GM23248 (cell line): ENCODE data around the gene KIF22. TPM values are rescaled to one million over a fixed set of nuclear protein-coding genes. Genes with fewer than 3 reads are reported as not detected.
A peak's percentile ranks its signal among the peaks of the same experiment; 100 is the strongest.

ENCODE experiments used
- DNase-seq: peaks from one replicate; pipeline ENCODE4 v3.0.0-alpha.2; 2015
- H2AFZ ChIP-seq: fragments of 200-600 bp; sonication (generic); 2 replicates; pipeline ENCODE4 v1.6.1; 2016; ENCODE audit warnings: antibody characterized with exemption
- H3F3A ChIP-seq: fragments of 200-600 bp; sonication (generic); 2 replicates; pipeline ENCODE4 v1.6.1; 2016; ENCODE audit warnings: mild to moderate bottlenecking, antibody characterized with exemption, mixed run types; ENCODE audit not compliant: insufficient read depth
- H3K27ac ChIP-seq: fragments of 200-600 bp; sonication (generic); 2 replicates; pipeline ENCODE4 v1.5.1; 2016; ENCODE audit warnings: mild to moderate bottlenecking
- H3K27me3 ChIP-seq: fragments of 200-600 bp; sonication (generic); replicated peaks from 2 replicates; pipeline ENCODE4 v1.6.1; 2016; ENCODE audit warnings: mild to moderate bottlenecking; ENCODE audit not compliant: insufficient read depth
- H3K36me3 ChIP-seq: fragments of 200-600 bp; sonication (generic); 2 replicates; pipeline ENCODE4 v1.6.1; 2016; ENCODE audit warnings: low read depth, mild to moderate bottlenecking
- H3K4me1 ChIP-seq: fragments of 200-600 bp; sonication (generic); 2 replicates; pipeline ENCODE4 v1.6.1; 2016; ENCODE audit warnings: mild to moderate bottlenecking; ENCODE audit not compliant: insufficient read depth
- H3K4me2 ChIP-seq: fragments of 200-600 bp; sonication (generic); one replicate; pipeline ENCODE4 v1.6.1; 2016; ENCODE audit warnings: mild to moderate bottlenecking; ENCODE audit not compliant: unreplicated experiment
- H3K4me3 ChIP-seq: fragments of 200-600 bp; sonication (generic); 2 replicates; pipeline ENCODE4 v1.5.1; 2016; ENCODE audit warnings: mild to moderate bottlenecking
- H3K79me2 ChIP-seq: fragments of 200-600 bp; sonication (generic); 2 replicates; pipeline ENCODE4 v1.6.1; 2016; ENCODE audit warnings: mild to moderate bottlenecking; ENCODE audit not compliant: insufficient read depth
- H3K9ac ChIP-seq: fragments of 200-600 bp; sonication (generic); 2 replicates; pipeline ENCODE4 v1.6.1; 2016; ENCODE audit warnings: mild to moderate bottlenecking
- H3K9me2 ChIP-seq: fragments of 200-600 bp; sonication (generic); 2 replicates; pipeline ENCODE4 v1.6.1; 2016; ENCODE audit warnings: mixed run types, mild to moderate bottlenecking, moderate library complexity; ENCODE audit not compliant: insufficient read depth
- H3K9me3 ChIP-seq: fragments of 200-600 bp; sonication (generic); one replicate; pipeline ENCODE4 v1.6.1; 2017; ENCODE audit warnings: low read depth
- H4K20me1 ChIP-seq: fragments of 200-600 bp; sonication (generic); 2 replicates; pipeline ENCODE4 v1.6.0; 2016; ENCODE audit not compliant: insufficient read depth
- EZH2 ChIP-seq: fragments of 200-600 bp; sonication (generic); IDR thresholded peaks from 2 replicates; pipeline ENCODE4 v1.6.1; 2018; ENCODE audit warnings: antibody characterized with exemption, mild to moderate bottlenecking; ENCODE audit not compliant: insufficient read depth, poor library complexity, severe bottlenecking
- EZH2phosphoT487 ChIP-seq: fragments of 200-600 bp; sonication (generic); IDR thresholded peaks from 2 replicates; pipeline ENCODE4 v1.6.1; 2018; ENCODE audit warnings: antibody characterized with exemption, moderate library complexity, mild to moderate bottlenecking, low read depth; ENCODE audit not compliant: insufficient read depth
- WGBS, 2 experiments: methylation state at CpG; one replicate each; pipeline ENCODE4 v1.1.6; 2015 to 2017; ENCODE audit warnings: low lambda C conversion rate in 2 of 2, low coverage in 1 of 2; ENCODE audit errors: missing lambda C conversion rate in 2 of 2; 5-methylcytosine and 5-hydroxymethylcytosine counted together
- in situ Hi-C: fragments of 300-500 bp; cut with MboI; formaldehyde crosslinking; loops from 2 replicates; pipeline ENCODE4 v1.15.0; 2020
- polyA plus RNA-seq: library from polyadenylated mRNA; unstranded; fragments of >200 nt; fragmentation: Nextera tagmentation; extraction: Ambion mirVana; gene quantifications from 2 replicates; pipeline ENCODE4 v1.2.1, GENCODE V29; 2016
- total RNA-seq: library from RNA; depleted of rRNA; stranded (reverse); fragments of >200 nt; shearing (Covaris generic); gene quantifications from 2 replicates; pipeline ENCODE4 v1.2.3, GENCODE V29; 2014

The KIF22 gene
- total and polyA plus RNA-seq, 2 experiments from 2014 or later = 28.7 to 39.5 TPM

DNA sequence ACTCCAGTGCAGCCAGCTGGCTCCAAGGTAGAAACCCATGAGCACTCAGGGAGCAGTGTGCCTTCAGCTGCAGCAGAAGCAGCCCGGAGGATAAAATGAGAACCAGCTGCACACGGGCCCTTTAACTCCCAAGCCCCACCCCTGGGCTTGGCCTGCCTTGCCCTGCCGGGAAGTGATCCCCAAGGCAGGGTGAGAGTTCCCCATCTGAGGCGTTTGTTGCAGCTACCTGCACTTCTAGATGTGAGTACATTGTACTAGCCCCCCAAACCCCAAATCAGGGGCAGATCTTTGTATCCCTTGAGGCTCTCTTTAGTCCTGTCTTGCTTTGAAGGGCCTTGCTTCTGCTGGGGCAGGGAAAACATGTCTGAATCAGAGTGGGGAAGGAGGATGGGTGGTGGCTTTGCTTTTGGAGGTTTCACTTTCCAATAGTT lies 29.7 kb downstream of the KIF22 start, which contains the start of gene MVP:
Gene MVP, plus strand, starts transcription at position 192 of the 431 bp plus-strand sequence. CDS start 10,088 bp downstream, outside the sequence.
- peak within 1 kb of the TSS; percentile 99 for H3K4me2 ChIP-seq
- 2 to 4% methylated on average over 4 of the region's 4 CpGs for WGBS, 2 experiments
- peak within 1 kb of the TSS; percentile 100 for H3K4me3 ChIP-seq
- in situ Hi-C loops = no loop called here
- DNase-seq = peak; percentile 87
- peaks cover 85% of the 10 kb centered on the region for H3K79me2 ChIP-seq
- H3K9me3 ChIP-seq = no peaks in the 10 kb centered on the region
- H3K27me3 ChIP-seq = no peaks in the 10 kb centered on the region
- no peaks in the 10 kb centered on the region for H3K36me3 ChIP-seq
- peaks cover 53% of the 10 kb centered on the region for H3F3A ChIP-seq
- H3K9ac ChIP-seq = peak within 1 kb of the TSS; percentile 88
- H2AFZ ChIP-seq = peak within 1 kb of the TSS; percentile 58
- peaks cover 46% of the 10 kb centered on the region for H3K4me1 ChIP-seq
- TF ChIP-seq EZH2phosphoT487 (no peak), EZH2 (no peak)
- no peaks in the 10 kb centered on the region for H3K9me2 ChIP-seq
- H4K20me1 ChIP-seq = no peaks in the 10 kb centered on the region
- peak within 1 kb of the TSS; percentile 93 for H3K27ac ChIP-seq

DNA sequence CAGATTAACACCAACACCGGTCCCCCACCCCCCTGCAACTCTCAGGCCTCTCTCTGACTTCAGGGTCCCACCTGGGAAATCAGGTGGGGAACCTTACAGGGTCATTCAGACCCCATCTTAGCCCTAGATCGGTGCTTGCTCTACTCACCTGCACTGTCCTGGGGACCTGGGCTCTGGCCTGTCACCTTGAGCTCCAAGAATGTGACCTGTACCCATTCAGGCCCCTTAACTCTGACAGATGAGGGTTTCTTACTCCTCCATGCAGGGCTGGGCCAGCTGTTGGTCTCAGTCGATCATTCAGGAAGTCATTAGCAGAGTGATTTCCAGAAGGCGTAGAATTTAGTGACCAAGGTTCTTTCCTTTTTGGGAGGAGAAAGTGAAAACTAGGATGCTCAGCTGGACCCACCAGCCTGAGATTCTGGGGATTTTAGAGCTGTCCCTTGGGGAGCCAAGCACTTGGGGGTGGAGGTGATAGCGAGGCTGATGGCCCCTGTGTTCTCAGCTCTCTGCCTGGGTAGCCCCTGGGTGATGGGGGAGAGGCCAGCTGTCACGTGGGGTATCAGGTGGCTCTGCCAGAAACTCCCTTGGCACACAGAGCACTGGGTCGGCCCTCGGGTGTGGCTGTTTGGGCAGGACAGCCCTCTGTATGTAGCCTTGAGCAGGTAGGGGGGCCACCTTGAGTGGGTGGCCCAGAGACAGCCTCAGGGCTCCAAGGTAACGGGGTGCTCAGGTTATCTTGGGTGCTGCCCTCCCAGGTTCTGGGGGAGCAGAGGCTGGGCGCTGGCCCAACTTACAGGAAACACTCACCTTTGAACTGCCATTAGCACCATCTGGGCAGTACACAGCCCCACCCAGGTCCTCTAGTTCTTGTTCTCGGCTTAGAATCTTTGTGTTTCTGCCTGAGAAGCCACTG lies 30.4 kb downstream of the KIF22 start:
- peak; percentile 60 for DNase-seq
- peak overlapping the region; percentile 99 for H3K4me2 ChIP-seq
- TF ChIP-seq EZH2phosphoT487 (no peak), EZH2 (no peak)
- no peaks in the 10 kb centered on the region for H3K9me2 ChIP-seq
- H2AFZ ChIP-seq = peak overlapping the region; percentile 58; the same call in 1 of the 2 replicates
- no peaks in the 10 kb centered on the region for H4K20me1 ChIP-seq
- in situ Hi-C loops = no loop called here
- H3K9ac ChIP-seq = peak overlapping the region; percentile 88
- no peaks in the 10 kb centered on the region for H3K27me3 ChIP-seq
- H3F3A ChIP-seq = peaks cover 53% of the 10 kb centered on the region
- H3K36me3 ChIP-seq = no peaks in the 10 kb centered on the region
- H3K27ac ChIP-seq = peak overlapping the region; percentile 93
- no peaks in the 10 kb centered on the region for H3K9me3 ChIP-seq
- WGBS, 2 experiments = 6 to 7% methylated on average over 11 of the region's 11 CpGs
- H3K4me3 ChIP-seq = peak overlapping the region; percentile 100
- H3K79me2 ChIP-seq = peaks cover 92% of the 10 kb centered on the region
- peaks cover 53% of the 10 kb centered on the region for H3K4me1 ChIP-seq

DNA sequence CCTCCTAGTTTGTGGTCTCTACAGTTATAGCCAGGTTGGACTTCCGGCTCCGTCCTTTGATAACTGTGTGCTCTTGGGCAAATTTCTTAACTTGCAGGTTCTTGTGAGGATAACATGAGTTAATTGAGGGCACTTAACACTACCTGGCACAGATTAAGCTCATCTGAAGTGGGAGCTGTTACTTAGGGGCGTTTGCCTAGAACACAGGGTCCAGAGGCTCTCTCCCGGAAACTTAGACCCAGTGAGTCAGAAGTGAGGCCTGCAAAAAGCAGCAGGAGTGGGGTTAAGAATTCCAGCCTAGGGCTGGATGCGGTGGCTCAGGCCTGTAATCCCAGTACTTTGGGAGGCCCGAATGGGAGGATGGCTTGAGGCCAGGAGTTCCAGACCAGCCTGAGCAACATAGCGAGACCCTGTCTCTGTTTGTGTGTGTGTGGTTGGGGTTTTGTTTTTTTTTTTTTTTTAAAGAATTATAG lies 31.1 kb downstream of the KIF22 start:
- Histone ChIP-seq H3K4me1 (peaks cover 57% of the 10 kb centered on the region), H3K9me2 (no peaks in the 10 kb centered on the region), H3K27ac (peak overlapping the region; percentile 93), H3K4me2 (peak overlapping the region; percentile 99), H4K20me1 (no peaks in the 10 kb centered on the region), H3K9me3 (no peaks in the 10 kb centered on the region), H3F3A (peaks cover 53% of the 10 kb centered on the region), H3K4me3 (peak overlapping the region; percentile 100), H3K79me2 (peaks cover 99% of the 10 kb centered on the region), H2AFZ (peak overlapping the region; percentile 21; the same call in 1 of the 2 replicates), H3K27me3 (no peaks in the 10 kb centered on the region), H3K36me3 (no peaks in the 10 kb centered on the region), H3K9ac (peak overlapping the region; percentile 88)
- in situ Hi-C loops = no loop called here
- TF ChIP-seq EZH2 = no peak
- no peak for TF ChIP-seq EZH2phosphoT487
- WGBS, 2 experiments = 1 to 4% methylated on average over 7 of the region's 7 CpGs
- DNase-seq = peak; percentile 90

DNA sequence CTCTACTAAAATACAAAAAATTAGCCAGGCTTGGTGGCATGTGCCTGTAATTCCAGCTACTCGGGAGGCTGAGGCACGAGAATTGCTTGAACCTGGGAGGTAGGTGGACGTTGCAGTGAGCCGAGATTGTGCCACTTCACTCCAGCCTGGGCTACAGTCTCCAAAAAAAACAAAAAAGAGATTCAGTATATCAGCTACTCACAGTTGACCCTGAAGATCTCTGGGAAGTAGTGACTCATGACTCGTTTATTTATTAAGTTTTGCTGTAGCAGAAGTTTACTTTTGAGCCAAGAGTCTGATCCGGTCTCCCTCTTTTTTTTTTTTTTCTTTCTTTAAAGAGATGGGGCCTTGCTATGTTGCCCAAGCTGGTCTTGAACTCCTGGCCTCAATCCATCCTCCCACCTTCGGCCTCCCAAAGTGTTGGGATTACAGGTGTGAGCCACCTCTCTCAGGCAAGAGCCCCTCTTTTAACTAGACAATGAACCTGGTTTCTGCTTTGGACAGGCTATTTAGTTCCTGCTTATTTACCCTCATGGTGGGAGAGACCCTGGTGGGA lies 34.1 kb downstream of the KIF22 start:
- Histone ChIP-seq H3K27me3 (no peaks in the 10 kb centered on the region), H3K4me1 (peaks cover 49% of the 10 kb centered on the region), H3K4me3 (peak overlapping the region; percentile 47), H2AFZ (no peak overlapping the region), H3K4me2 (peak overlapping the region; percentile 76), H3K36me3 (no peaks in the 10 kb centered on the region), H3K9me3 (no peaks in the 10 kb centered on the region), H4K20me1 (no peaks in the 10 kb centered on the region), H3F3A (peaks cover 51% of the 10 kb centered on the region), H3K9me2 (no peaks in the 10 kb centered on the region), H3K27ac (peak overlapping the region; percentile 93), H3K79me2 (peaks cover 99% of the 10 kb centered on the region), H3K9ac (peak overlapping the region; percentile 58)
- WGBS, 2 experiments = 0 to 1% methylated on average over 7 of the region's 7 CpGs
- in situ Hi-C loops = no loop called here
- peak; percentile 82 for DNase-seq
- TF ChIP-seq EZH2 (no peak), EZH2phosphoT487 (no peak)
